K562 (cell line): ENCODE data around the gene GRIK1. TPM values are rescaled to one million over a fixed set of nuclear protein-coding genes. Genes with fewer than 3 reads are reported as not detected.

Source experiments
- CEBPB ChIP-seq: fragments of 450-650 bp; IDR thresholded peaks from 2 replicates; pipeline ENCODE4 v1.6.1; 2016; ENCODE audit warnings: missing genetic modification characterization, missing compliant biosample characterization
- CTBP1 ChIP-seq: fragments of 450-650 bp; IDR thresholded peaks from 2 replicates; pipeline ENCODE4 v1.6.1; 2016; ENCODE audit warnings: borderline replicate concordance
- DEAF1 ChIP-seq: fragments of 450-650 bp; formaldehyde crosslinking; IDR thresholded peaks from 2 replicates; pipeline ENCODE4 v1.4.0; 2020; ENCODE audit warnings: mild to moderate bottlenecking, moderate library complexity
- ELF1 ChIP-seq: fragments of 200-800 bp; sonication (Bioruptor generic); IDR thresholded peaks from 2 replicates; pipeline ENCODE4 v1.6.1; 2016; ENCODE audit warnings: missing genetic modification characterization, missing compliant biosample characterization
- HBP1 ChIP-seq: fragments of 450-650 bp; formaldehyde crosslinking; IDR thresholded peaks from 2 replicates; pipeline ENCODE4 v1.4.0; 2022; ENCODE audit warnings: missing genetic modification characterization
- MLLT1 ChIP-seq, 2 experiments: fragments of 450-650 bp; IDR thresholded peaks; 2 replicates each; pipeline ENCODE4 v1.6.1; 2016
- NFXL1 ChIP-seq: fragments of 450-650 bp; formaldehyde crosslinking; IDR thresholded peaks from 2 replicates; pipeline ENCODE4 v1.4.0; 2021; ENCODE audit warnings: mild to moderate bottlenecking
- PHF8 ChIP-seq: fragments of 200-600 bp; sonication (generic); IDR thresholded peaks from 2 replicates; pipeline ENCODE4 v1.6.1; 2012; ENCODE audit warnings: mixed run types, mild to moderate bottlenecking, inconsistent platforms, low read length, moderate library complexity, borderline replicate concordance
- RCOR1 ChIP-seq, 2 experiments: IDR thresholded peaks; 2 replicates each; pipeline ENCODE4 v1.6.1; 2012; ENCODE audit warnings: low read depth in 2 of 2, low read length in 2 of 2, borderline replicate concordance in 1 of 2, improper control_type of control experiment in 1 of 2
- TCF3 ChIP-seq: sonication (generic); formaldehyde crosslinking; IDR thresholded peaks from 2 replicates; pipeline ENCODE4 v1.4.0; 2020; ENCODE audit warnings: mild to moderate bottlenecking, missing genetic modification reagents
- ZNF143 ChIP-seq: sonication (generic); formaldehyde crosslinking; IDR thresholded peaks from 2 replicates; pipeline ENCODE4 v1.9.0; 2022; ENCODE audit warnings: mild to moderate bottlenecking, missing genetic modification reagents
- ZNF740 ChIP-seq, 3 experiments: fragments of 200-800 bp in 1 of 3; sonication (Bioruptor generic) in 1 of 3; sonication (generic) in 1 of 3; formaldehyde crosslinking in 1 of 3; IDR thresholded peaks; 2 replicates each; pipeline versions ENCODE4 v1.6.1 to v1.8.0; 2016 to 2022; ENCODE audit warnings: mild to moderate bottlenecking in 2 of 3, missing compliant biosample characterization in 2 of 3, missing genetic modification characterization in 2 of 3, missing genetic modification reagents in 1 of 3
- ZNF778 ChIP-seq: fragments of 450-650 bp; formaldehyde crosslinking; IDR thresholded peaks from 2 replicates; pipeline ENCODE4 v1.4.0; 2020; ENCODE audit warnings: mild to moderate bottlenecking, moderate library complexity
- polyA plus RNA-seq, 8 experiments: library from polyadenylated mRNA; depleted of rRNA in 4 of 8; stranded (reverse) in 5 of 8; unstranded in 3 of 8; fragments of >200 nt; fragmentation: Nextera tagmentation in 2 of 8; fragmentation: Illumina TruSeq in 1 of 8; extraction: Ambion mirVana in 2 of 8; extraction: Trizol in 1 of 8; gene quantifications; 2 replicates each; pipeline versions ENCODE4 v1.2.1 to v1.2.3, GENCODE V29; 2011 to 2014; ENCODE audit warnings: inconsistent platforms in 1 of 8, missing spikeins in 1 of 8
- total RNA-seq, 7 experiments: library from RNA; depleted of rRNA in 6 of 7; stranded (reverse); fragments of >200 nt in 6 of 7; fragmentation: Illumina TruSeq in 2 of 7; extraction: Trizol in 2 of 7; gene quantifications; 2 replicates each; pipeline versions ENCODE4 v1.2.1 to v1.2.3, GENCODE V29; 2011 to 2021; ENCODE audit warnings: low replicate concordance in 1 of 7
- TF ChIP-seq, protein P1 (sequence below): fragments of 450-650 bp; IDR thresholded peaks from 2 replicates; pipeline ENCODE4 v1.6.1; 2016; ENCODE audit warnings: mild to moderate bottlenecking
- TF ChIP-seq, protein P2 (sequence below), 2 experiments: IDR thresholded peaks; 2 replicates each; pipeline ENCODE4 v1.6.1; 2011; ENCODE audit warnings: borderline replicate concordance in 1 of 2, control low read depth in 1 of 2, low read depth in 1 of 2, low read length in 1 of 2, mild to moderate bottlenecking in 1 of 2, mixed read lengths in 1 of 2, moderate library complexity in 1 of 2; ENCODE audit not compliant: insufficient read depth in 1 of 2, insufficient read length in 1 of 2, poor library complexity in 1 of 2, severe bottlenecking in 1 of 2; ENCODE audit errors: extremely low read depth in 1 of 2

The GRIK1 gene
- total and polyA plus RNA-seq, 9 of the 15 experiments (the other 6 are each of a cell fraction or from before 2014, with no cell fraction given), result 0.17 to 2.8 (median 0.53) TPM

- peak in 1 of 2 experiments; percentile 84; a peak in 3 of 4 replicates for TF ChIP-seq MLLT1 (IDR thresholded peaks at IDR 0.05)
- TF ChIP-seq, protein P1, sequence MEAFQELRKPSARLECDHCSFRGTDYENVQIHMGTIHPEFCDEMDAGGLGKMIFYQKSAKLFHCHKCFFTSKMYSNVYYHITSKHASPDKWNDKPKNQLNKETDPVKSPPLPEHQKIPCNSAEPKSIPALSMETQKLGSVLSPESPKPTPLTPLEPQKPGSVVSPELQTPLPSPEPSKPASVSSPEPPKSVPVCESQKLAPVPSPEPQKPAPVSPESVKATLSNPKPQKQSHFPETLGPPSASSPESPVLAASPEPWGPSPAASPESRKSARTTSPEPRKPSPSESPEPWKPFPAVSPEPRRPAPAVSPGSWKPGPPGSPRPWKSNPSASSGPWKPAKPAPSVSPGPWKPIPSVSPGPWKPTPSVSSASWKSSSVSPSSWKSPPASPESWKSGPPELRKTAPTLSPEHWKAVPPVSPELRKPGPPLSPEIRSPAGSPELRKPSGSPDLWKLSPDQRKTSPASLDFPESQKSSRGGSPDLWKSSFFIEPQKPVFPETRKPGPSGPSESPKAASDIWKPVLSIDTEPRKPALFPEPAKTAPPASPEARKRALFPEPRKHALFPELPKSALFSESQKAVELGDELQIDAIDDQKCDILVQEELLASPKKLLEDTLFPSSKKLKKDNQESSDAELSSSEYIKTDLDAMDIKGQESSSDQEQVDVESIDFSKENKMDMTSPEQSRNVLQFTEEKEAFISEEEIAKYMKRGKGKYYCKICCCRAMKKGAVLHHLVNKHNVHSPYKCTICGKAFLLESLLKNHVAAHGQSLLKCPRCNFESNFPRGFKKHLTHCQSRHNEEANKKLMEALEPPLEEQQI, result peak; percentile 81
- TF ChIP-seq DEAF1 (CRISPR knock-in tag), result peak; percentile 20; the same call in 1 of the 2 replicates
- peak; percentile 98 for TF ChIP-seq TCF3 (CRISPR knock-in tag)
- TF ChIP-seq RCOR1 (IDR thresholded peaks at IDR 0.05; ENCODE audit: borderline replicate concordance in 1 of 2, low read depth in 2 of 2, low read length in 2 of 2), result peak; percentile 31 to 95; a peak in 3 of 4 replicates
- TF ChIP-seq NFXL1 (CRISPR knock-in tag), result no peak
- TF ChIP-seq CTBP1, result peak; percentile 86
- TF ChIP-seq, protein P2, sequence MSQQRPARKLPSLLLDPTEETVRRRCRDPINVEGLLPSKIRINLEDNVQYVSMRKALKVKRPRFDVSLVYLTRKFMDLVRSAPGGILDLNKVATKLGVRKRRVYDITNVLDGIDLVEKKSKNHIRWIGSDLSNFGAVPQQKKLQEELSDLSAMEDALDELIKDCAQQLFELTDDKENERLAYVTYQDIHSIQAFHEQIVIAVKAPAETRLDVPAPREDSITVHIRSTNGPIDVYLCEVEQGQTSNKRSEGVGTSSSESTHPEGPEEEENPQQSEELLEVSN (IDR thresholded peaks at IDR 0.05; ENCODE audit: borderline replicate concordance in 1 of 2, extremely low read depth in 1 of 2, insufficient read depth in 1 of 2, insufficient read length in 1 of 2, low read depth in 1 of 2, low read length in 1 of 2, poor library complexity in 1 of 2, severe bottlenecking in 1 of 2), result peak in 1 of 2 experiments; percentile 62
- peak; percentile 81; the same call in 1 of the 2 replicates for TF ChIP-seq HBP1 (CRISPR knock-in tag)
- no peak for TF ChIP-seq ZNF778 (CRISPR knock-in tag)
- TF ChIP-seq CEBPB (tag), result peak; percentile 49
- no peak for TF ChIP-seq ZNF143 (CRISPR knock-in tag)
- peak; percentile 69 for TF ChIP-seq ELF1 (tag)
- TF ChIP-seq PHF8, result no peak
- TF ChIP-seq ZNF740 (CRISPR knock-in tag; IDR thresholded peaks at IDR 0.05), result no peak
- TF ChIP-seq ZNF740 (tag; IDR thresholded peaks at IDR 0.05), result no peak
Measured at GRCh38 chr21:29649406-29649814, 290.4 kb downstream of the GRIK1 start (continued).
